GM12878 (cell line): Measurements from ENCODE around the gene IBSP.

Experiments
- CHD2 ChIP-seq: IDR thresholded peaks from 2 replicates; pipeline ENCODE4 v1.6.1; 2011; ENCODE audit warnings: low read depth, low read length, improper control_type of control experiment, borderline replicate concordance
- CTCF ChIP-seq, 3 experiments: IDR thresholded peaks in 2 of 3; conservative IDR thresholded peaks in 1 of 3; 2 replicates each; pipeline ENCODE4 v1.5.1; 2011; ENCODE audit warnings: low read depth in 3 of 3, low read length in 3 of 3, mild to moderate bottlenecking in 3 of 3, control low read depth in 2 of 3, moderate library complexity in 2 of 3, inconsistent platforms in 1 of 3, mixed read lengths in 1 of 3; ENCODE audit not compliant: control insufficient read depth in 2 of 3, insufficient read depth in 1 of 3; ENCODE audit errors: extremely low read depth in 1 of 3
- FOXM1 ChIP-seq: IDR thresholded peaks from 2 replicates; pipeline ENCODE4 v1.6.1; 2012; ENCODE audit warnings: low read depth, mild to moderate bottlenecking, inconsistent platforms, low read length, moderate library complexity
- MLLT1 ChIP-seq: fragments of 450-650 bp; IDR thresholded peaks from 2 replicates; pipeline ENCODE4 v1.6.1; 2016; ENCODE audit warnings: mild to moderate bottlenecking
- MYB ChIP-seq: fragments of 150-350 bp; IDR thresholded peaks from 2 replicates; pipeline ENCODE4 v1.6.1; 2014; ENCODE audit warnings: mild to moderate bottlenecking, low read depth, low read length, borderline replicate concordance
- POLR2A ChIP-seq: IDR thresholded peaks from 2 replicates; pipeline ENCODE4 v1.6.1; 2011; ENCODE audit warnings: low read depth, mild to moderate bottlenecking, low read length
- POU2F2 ChIP-seq: IDR thresholded peaks from 3 replicates; pipeline ENCODE4 v1.6.1; 2011; ENCODE audit warnings: low read depth, mild to moderate bottlenecking, low read length, borderline replicate concordance
- TCF7 ChIP-seq: IDR thresholded peaks from 2 replicates; pipeline ENCODE4 v1.6.1; 2014; ENCODE audit warnings: antibody characterized with exemption, borderline replicate concordance
- ZBTB11 ChIP-seq: fragments of 450-650 bp; formaldehyde crosslinking; IDR thresholded peaks from 2 replicates; pipeline ENCODE4 v1.5.0; 2022; ENCODE audit warnings: mild to moderate bottlenecking, missing genetic modification characterization
- ZNF24 ChIP-seq: fragments of 450-650 bp; IDR thresholded peaks from 2 replicates; pipeline ENCODE4 v1.6.1; 2017; ENCODE audit warnings: antibody characterized with exemption, mild to moderate bottlenecking
- ZNF274 ChIP-seq: IDR thresholded peaks from one replicate; pipeline ENCODE4 v1.8.0; 2011; ENCODE audit not compliant: insufficient read length, insufficient read depth

GRCh38 chr4:87749883-87750282 is 49.5 kb upstream of the IBSP start:
- TF ChIP-seq ZNF24 (no peak), CTCF (IDR thresholded peaks at IDR 0.05 in 2 of 3, conservative IDR thresholded peaks at IDR 0.05 in 1 of 3; ENCODE audit: control insufficient read depth in 2 of 3, extremely low read depth in 1 of 3, insufficient read depth in 1 of 3, low read depth in 3 of 3, low read length in 3 of 3) (no peak), CHD2 (no peak), ZBTB11 (CRISPR knock-in tag) (no peak), POLR2A (no peak), MYB (no peak), POU2F2 (no peak), TCF7 (no peak), FOXM1 (no peak), MLLT1 (no peak), ZNF274 (no peak)
